Hindlimb muscle (tissue), 1 donor: ENCODE measurements around the gene RFTN1. TPM values are rescaled to one million over a fixed set of nuclear protein-coding genes. Genes with fewer than 3 reads are reported as not detected.

ENCODE experiments used
- DNase-seq: peaks from one replicate; pipeline ENCODE4 v3.0.0-alpha.2; 2013
- polyA plus RNA-seq: library from polyadenylated mRNA; unstranded; fragments of 120-200 nt; gene quantifications from one replicate; pipeline ENCODE4 v1.2.1, GENCODE V29; 2013; ENCODE audit not compliant: insufficient read length

The RFTN1 gene
- polyA plus RNA-seq, 1 donor = 22.2 TPM

DNA sequence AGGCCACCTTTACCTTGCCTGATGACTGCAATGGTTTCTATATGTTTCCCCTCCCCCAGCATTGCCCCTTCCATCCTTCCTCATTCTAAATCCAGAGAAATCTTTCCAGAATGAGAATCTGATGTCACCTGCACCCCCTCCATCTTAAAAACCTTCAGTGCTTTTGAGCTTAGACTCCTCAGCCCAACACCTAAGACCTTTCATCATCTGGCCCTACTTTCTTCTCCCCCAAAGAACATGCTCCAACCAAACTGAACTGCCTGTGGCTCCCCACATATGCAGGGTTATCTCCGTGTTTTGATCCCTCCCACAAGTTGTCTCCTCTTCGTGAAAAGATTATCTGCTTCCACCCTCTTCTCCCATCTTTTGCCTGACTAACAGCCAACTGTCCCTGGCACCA, 27.3 kb downstream of the RFTN1 start:
- DNase-seq = no peak

DNA sequence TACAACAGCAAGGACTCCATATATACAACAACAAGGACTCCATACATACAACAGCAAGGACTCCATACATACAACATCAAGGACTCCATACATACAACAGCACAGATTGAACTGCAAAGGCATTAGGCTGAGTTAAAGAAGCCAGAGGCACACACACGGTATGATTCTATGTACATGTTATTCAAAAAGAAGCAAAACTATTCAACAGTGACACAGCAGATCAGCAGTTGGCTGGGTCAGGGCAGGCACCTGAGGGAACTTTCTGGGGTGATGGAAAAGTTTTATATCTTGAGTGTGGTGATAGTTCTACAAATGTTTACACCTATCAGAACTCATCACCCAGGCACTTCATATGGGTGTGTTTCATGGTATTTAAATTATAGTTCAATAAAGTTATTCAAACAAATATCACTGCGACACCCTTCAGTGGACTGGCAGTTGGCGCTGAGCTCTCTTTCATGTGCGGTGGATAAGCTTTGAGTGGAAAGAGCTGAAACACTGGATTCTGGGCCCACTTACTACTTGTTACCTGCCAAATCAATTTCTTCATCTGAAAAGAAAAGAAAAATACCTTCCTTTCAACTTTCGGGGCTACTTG, 28.0 kb downstream of the RFTN1 start:
- no peak for DNase-seq

DNA sequence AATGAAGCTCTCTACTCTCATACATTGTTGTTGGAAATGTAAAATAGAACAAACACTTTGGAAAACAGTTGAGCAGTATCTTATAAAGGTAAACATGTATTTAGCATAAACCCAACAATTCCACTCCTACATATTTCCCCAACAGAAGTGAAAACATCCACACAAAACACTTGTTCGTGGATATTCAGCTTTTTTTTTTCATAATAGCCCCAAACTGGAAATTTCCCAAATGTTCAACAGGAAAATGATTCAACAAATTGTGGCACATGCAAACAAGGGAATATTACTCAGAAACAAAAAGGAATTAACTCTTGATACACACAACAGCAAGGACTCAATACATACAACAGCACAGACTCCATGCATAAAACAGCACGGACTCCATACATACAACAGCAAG, 28.5 kb downstream of the RFTN1 start:
- no peak for DNase-seq

DNA sequence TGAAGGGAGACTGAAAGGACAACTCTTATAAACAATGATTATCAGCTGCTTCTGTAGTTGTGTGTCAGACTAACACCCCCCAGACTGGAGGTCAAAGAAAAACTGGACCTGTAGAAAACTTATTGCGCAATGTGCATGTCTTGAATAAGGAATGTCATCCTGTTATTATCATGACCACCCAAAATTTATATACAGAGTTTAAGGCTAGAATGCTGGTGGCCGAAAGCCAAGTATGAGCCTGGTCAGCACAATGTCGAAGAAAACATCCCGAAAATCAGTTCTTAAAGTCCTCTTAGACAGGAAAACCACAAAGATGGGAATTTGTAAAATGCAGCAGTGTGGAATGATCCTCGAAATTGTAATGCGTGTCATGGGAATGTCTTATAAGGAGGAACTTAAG, 29.3 kb downstream of the RFTN1 start:
- no peak for DNase-seq

DNA sequence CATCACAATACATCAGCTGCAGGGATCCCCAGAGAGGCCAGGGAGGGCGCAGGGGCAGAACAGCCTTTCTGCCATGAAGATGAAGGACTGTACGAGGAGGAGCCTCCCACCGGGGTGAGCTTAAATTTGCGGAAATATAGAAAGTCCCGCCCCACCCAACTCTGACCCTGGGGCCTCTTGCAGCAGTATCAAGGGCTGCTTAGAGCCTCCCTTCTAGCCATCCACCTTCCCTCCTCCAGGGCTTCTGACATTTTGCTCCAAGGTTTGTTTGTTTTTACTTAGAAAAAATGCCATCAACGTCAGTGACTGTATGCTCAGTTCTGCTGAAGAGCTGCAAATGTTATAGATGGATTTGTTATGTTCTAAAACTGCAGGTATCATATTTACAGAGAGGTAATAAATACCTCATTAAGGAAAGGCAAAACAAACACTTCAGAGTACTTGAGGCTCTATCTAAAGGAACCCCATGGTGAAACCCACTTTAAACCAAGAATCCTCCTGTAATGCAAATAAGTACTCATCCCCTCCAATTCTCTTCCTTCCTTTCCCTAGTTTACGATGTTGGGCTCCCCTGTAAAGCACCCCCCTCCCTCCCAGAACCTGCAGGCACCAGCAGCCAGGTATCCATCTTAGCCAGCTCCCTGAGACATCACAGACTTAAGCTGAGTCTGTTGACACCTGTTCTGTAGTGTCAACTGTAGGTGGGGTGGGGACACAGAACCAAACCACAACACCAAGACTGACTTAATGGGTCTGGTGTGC, 30.5 kb downstream of the RFTN1 start:
- no peak for DNase-seq

GRCh38 chr3:16482194-16482769, 31.2 kb downstream of the RFTN1 start:
- no peak for DNase-seq

- no peak for DNase-seq
These were observed 32.0 kb downstream of the RFTN1 start for GRCh38 chr3:16481546-16481897.

DNA sequence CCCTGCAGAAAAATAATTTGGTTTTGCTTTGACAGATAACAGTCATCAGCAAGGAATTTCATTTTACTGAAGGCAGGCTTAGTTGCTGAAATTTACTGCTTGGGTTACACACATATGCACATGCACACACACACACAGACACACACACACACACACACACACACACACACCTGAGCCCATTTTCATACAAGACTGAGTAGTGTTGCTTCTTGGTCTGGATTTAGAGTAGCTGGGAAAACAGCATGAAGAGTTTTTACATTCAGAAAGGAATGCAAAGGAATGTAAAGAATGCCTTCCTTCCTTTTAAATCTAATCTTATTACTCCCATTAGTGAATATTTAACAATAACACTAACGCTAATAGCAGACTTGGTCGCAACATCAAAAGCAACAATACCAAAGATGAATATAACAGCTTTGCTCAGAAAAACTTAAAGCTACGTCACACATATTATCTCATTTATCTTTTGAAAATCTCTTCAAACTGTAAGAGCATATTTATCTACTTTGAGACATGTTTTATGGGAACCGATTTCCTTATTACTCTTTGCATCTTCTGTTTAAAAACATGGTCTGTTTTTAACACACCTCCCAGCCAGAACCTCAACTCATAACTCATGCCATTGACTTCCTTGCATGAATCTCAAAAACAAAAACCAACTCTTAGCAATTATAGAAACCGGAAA, 32.5 kb downstream of the RFTN1 start:
- DNase-seq = no peak

GRCh38 chr3:16478516-16478915, 35.0 kb downstream of the RFTN1 start:
- DNase-seq = no peak

DNA sequence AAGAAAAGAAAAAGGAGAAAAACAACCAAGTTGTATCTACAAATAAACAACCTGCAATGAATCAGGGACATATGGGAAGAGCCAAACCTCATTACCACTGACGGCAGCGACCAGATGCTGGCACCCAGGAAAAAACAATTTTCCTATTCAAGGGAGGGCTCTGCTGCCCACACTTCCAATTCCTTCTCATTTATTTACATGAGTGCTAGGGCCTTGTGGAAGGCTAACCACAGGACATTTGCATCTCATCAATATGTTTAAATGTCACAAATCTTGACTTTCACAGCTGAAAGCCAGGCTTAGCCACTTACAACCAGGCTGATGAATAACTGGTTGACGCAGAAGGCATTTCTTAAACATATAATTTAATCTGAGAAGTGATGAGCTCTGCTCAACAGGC, 36.0 kb downstream of the RFTN1 start:
- DNase-seq = no peak

- no peak for DNase-seq
These were observed 36.4 kb downstream of the RFTN1 start for GRCh38 chr3:16477056-16477455.

GRCh38 chr3:16476636-16477035, 36.9 kb downstream of the RFTN1 start:
- DNase-seq = no peak

DNA sequence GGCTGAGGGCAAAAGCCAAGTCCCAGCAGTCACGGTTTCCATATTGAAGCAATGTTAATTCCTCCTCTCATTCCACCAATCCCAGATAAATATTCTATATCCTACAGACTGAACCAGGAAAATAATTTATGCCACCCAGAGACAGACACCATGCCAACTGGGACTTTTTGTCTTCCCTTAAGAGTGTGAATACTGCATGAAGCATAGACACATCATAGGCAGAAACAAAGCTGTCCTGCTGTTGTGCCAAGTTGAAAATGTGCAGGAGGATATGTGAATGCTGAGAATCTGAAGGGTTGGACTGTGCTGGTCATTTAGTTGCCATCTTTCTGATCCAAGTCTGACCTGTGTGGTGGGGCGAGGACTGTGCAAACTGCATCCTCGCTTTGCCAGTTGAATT, 37.7 kb downstream of the RFTN1 start:
- DNase-seq = no peak

DNA sequence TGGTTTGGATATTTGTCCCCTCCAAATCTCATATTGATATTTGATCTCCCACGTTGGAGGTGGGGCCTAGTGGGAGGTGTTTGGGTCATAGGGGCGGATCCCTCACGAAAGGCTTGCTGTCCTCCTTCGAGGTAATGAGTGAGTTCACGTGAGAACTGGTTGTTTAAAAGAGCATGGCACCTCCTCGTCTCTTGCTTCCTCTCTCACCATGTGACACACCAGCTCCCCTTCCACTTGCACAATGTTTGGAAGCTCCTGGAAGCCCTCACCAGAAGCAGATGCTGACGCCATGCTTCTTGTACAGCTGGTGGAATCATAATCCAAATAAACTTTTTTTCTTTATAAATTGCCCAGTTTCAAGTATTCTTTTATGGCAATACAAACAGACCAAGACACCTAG, 38.6 kb downstream of the RFTN1 start:
- DNase-seq = no peak

DNA sequence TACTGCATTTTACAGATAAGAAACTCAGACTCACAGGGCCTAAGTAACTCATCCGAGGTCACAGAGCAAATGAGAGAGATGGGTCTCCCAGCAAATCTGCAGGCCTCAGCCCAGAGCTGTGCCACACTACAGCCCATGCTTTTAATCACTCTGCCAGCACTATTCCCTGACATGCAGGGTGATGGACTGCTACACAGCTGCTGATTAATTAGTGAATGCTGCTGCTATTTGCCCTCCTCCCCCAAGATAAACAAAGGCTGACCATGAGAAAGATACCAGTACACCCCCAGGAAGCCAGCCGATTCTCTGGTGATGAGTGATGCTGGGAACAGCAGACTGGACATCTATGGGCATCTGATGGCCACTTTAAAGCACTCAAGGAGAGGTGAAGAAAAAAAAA, 39.3 kb downstream of the RFTN1 start:
- DNase-seq = no peak

- DNase-seq = no peak
These were observed 40.9 kb downstream of the RFTN1 start for GRCh38 chr3:16472593-16472992.

GRCh38 chr3:16471897-16472296, 41.6 kb downstream of the RFTN1 start:
- no peak for DNase-seq

DNA sequence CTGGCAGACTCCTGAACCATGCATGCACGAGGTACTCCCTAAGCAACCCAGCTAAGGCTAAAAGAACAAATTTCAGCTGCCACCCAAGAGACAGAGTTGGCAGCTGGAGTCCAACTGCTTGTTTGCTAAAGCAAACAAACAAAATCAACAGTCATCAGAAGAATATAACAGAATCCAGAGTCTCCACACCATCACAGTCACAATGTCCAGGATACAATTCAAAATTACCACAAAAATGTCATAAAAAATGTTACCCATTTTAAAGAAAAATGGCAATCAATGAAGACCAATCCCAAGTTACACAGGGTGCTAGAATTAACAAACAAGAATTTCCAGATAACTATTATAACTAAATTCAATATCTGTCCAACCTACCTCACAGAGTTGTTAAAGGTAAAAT, 42.9 kb downstream of the RFTN1 start:
- DNase-seq = no peak

DNA sequence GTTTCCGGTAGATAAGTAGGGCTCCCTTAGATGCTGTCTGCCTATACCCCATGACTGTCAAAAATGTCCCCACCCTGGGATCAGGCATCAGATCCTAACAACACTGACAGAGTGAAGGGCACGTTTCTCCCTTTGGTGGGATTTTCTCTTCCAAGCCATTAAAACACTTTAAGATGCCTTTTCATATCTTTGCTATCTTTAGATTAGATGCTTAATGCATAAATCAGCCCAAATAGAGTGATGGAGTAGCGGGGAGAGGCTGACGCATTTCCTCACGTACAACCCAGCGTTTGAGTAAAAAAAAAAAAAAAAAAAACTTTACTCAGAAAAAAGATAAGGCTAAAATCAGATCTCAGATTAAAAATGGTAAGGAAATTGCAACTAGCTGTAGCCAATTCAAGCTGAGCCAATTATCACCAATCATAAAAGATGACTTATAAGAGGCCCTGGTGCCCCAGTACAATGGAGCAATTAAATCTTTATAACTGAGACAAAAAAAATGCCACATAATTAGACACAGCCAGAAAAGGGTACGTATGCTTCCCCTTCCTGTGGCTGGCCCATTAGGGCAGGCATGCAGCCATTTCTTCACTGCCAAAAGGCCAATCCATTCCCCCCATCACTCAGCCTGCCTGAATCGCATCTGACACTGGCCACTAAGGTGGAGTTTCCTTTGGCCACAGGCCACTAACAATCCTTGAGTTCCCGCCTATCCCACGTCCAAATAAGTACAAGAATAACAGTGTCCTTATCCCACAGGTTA, 45.0 kb downstream of the RFTN1 start:
- no peak for DNase-seq

- DNase-seq = no peak
These were observed 45.5 kb downstream of the RFTN1 start for GRCh38 chr3:16468002-16468335.

DNA sequence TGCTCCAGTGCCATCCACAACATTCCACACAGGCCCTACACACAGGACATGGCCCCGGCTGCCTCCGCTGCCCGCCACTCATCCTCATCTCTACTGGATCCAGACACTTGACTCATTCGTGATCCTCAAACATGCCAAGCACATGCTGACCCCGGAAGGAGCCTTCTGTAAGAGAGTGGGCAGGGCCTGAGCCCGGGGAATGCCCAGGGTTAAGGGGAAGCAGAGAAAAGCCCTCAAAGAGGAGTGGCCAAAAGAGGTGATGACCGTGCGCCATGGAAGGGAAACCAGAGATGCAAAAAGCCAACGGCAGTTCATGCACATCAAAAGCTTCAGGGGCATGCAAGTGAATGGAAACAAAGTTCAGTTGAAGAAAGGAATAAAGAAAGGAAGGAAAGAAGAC, 46.1 kb downstream of the RFTN1 start:
- DNase-seq = no peak

DNA sequence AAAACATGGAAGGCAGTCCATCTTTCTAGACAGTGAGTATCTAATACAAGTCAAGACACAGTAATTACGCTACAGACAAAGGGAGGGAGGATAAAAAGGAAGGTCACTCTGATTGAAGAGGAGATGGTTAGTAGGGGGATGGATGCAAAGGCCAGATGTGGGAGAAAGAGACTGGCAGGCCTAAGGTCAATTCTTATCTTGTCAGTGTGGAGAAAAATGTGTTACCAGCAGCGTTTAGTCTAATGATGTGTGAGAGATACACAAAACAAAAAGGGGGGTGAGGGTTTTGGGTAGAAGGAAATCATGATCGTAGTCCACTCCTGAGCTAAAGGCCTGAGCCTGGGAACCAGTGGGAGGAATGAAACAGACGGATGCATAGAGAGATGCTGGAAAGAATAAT, 46.7 kb downstream of the RFTN1 start:
- DNase-seq = no peak

DNA sequence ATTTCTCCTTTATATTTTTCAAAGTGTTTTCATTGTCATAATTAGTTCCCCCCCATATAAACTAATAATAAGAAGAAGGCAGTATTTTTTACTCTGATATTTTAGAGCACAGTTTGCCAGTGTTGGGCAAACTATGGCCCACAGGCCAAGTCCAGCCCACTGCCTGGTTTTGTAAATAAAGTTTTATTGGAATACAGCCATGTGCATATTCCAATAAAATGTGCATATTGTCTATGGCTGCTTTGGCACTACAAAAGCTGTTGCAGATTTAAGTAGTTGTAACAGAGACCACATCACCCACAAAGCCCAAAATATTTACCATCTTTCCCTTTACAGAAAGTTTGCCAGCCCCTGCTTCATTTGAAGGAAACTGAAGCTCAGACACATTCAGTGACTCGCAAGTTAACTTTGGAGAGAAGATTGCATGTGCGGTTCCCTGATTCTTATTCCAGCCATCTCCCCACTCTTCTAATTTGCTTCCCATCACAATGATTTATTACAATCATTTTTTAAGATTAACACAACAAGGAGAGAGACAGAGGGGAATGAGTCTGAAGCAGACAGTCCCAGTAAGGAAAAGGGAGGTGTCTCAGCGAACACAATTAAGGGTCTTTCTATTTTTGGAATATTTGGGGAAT, 48.9 kb downstream of the RFTN1 start:
- no peak for DNase-seq
